H9 (cell line): ENCODE measurements around the gene TFDP1. TPM values are rescaled to one million over a fixed set of nuclear protein-coding genes. Genes with fewer than 3 reads are reported as not detected.

Experiments
- DNase-seq: peaks from one replicate; pipeline ENCODE4 v3.0.0-alpha.2; 2017
- H2AFZ ChIP-seq: one replicate; pipeline ENCODE4 v1.6.1; 2013; ENCODE audit warnings: mild to moderate bottlenecking, low read length, control low read depth, moderate library complexity
- H2AK5ac ChIP-seq: 2 replicates; pipeline ENCODE4 v1.6.1; 2013; ENCODE audit warnings: low read length, control low read depth, mixed read lengths; ENCODE audit not compliant: insufficient read length
- H2BK120ac ChIP-seq: one replicate; pipeline ENCODE4 v1.6.1; 2013; ENCODE audit warnings: low read depth, mild to moderate bottlenecking, low read length, control low read depth, inconsistent platforms; ENCODE audit not compliant: poor library complexity, severe bottlenecking
- H2BK12ac ChIP-seq: 2 replicates; pipeline ENCODE4 v1.6.1; 2013; ENCODE audit warnings: low read length, control low read depth, mixed read lengths, low read depth; ENCODE audit not compliant: insufficient read length
- H2BK15ac ChIP-seq: 2 replicates; pipeline ENCODE4 v1.6.1; 2013; ENCODE audit warnings: low read depth, low read length, control low read depth
- H2BK20ac ChIP-seq: one replicate; pipeline ENCODE4 v1.6.1; 2013; ENCODE audit warnings: low read depth, mild to moderate bottlenecking, low read length, control low read depth, inconsistent platforms; ENCODE audit not compliant: poor library complexity, severe bottlenecking
- H2BK5ac ChIP-seq: 2 replicates; pipeline ENCODE4 v1.6.1; 2013; ENCODE audit warnings: low read length, control low read depth, mixed read lengths; ENCODE audit not compliant: insufficient read length
- H3K14ac ChIP-seq: 2 replicates; pipeline ENCODE4 v1.6.1; 2013; ENCODE audit warnings: low read length, control low read depth; ENCODE audit not compliant: insufficient read depth
- H3K18ac ChIP-seq: 2 replicates; pipeline ENCODE4 v1.6.1; 2013; ENCODE audit warnings: low read depth, mild to moderate bottlenecking, mixed read lengths, low read length, control low read depth; ENCODE audit not compliant: insufficient read length
- H3K23ac ChIP-seq: 2 replicates; pipeline ENCODE4 v1.6.1; 2013; ENCODE audit warnings: low read length, control low read depth, mixed read lengths, low read depth; ENCODE audit not compliant: insufficient read length
- H3K23me2 ChIP-seq: 2 replicates; pipeline ENCODE4 v1.6.1; 2013; ENCODE audit warnings: low read depth, mild to moderate bottlenecking, mixed read lengths, low read length, control low read depth; ENCODE audit not compliant: insufficient read length, poor library complexity, severe bottlenecking
- H3K27ac ChIP-seq: 2 replicates; pipeline ENCODE4 v1.5.1; 2013; ENCODE audit warnings: low read length, control low read depth, mixed read lengths, low read depth; ENCODE audit not compliant: insufficient read length
- H3K27me3 ChIP-seq: 2 replicates; pipeline ENCODE4 v1.6.1; 2013; ENCODE audit warnings: low read length, control low read depth, inconsistent platforms; ENCODE audit not compliant: insufficient read depth
- H3K4ac ChIP-seq: 2 replicates; pipeline ENCODE4 v1.6.1; 2013; ENCODE audit warnings: low read depth, mild to moderate bottlenecking, control low read depth, inconsistent platforms, low read length, moderate library complexity
- H3K4me1 ChIP-seq: 2 replicates; pipeline ENCODE4 v1.6.1; 2013; ENCODE audit warnings: low read length, control low read depth, inconsistent platforms; ENCODE audit not compliant: insufficient read depth
- H3K4me2 ChIP-seq: 2 replicates; pipeline ENCODE4 v1.6.1; 2013; ENCODE audit warnings: low read length, control low read depth, mixed read lengths; ENCODE audit not compliant: insufficient read length, insufficient read depth
- H3K56ac ChIP-seq: 2 replicates; pipeline ENCODE4 v1.6.1; 2013; ENCODE audit warnings: low read depth, mild to moderate bottlenecking, mixed read lengths, low read length, control low read depth; ENCODE audit not compliant: insufficient read length
- H3K79me1 ChIP-seq: 2 replicates; pipeline ENCODE4 v1.6.1; 2013; ENCODE audit warnings: low read depth, mild to moderate bottlenecking, moderate library complexity, low read length, control low read depth, inconsistent platforms; ENCODE audit not compliant: insufficient read depth, poor library complexity, severe bottlenecking
- H3K79me2 ChIP-seq: 2 replicates; pipeline ENCODE4 v1.6.1; 2013; ENCODE audit warnings: low read length, control low read depth, inconsistent platforms; ENCODE audit not compliant: insufficient read depth
- H3K9ac ChIP-seq: 2 replicates; pipeline ENCODE4 v1.6.1; 2013; ENCODE audit warnings: low read length, control low read depth, mixed read lengths; ENCODE audit not compliant: insufficient read length; ENCODE audit errors: extremely low read depth
- H3K9me3 ChIP-seq: one replicate; pipeline ENCODE4 v1.6.1; 2013; ENCODE audit warnings: low read depth, low read length, inconsistent platforms; ENCODE audit not compliant: control insufficient read depth
- H3T11ph ChIP-seq: one replicate; pipeline ENCODE4 v1.6.1; 2013; ENCODE audit warnings: mild to moderate bottlenecking, low read length, control low read depth, inconsistent platforms
- H4K20me1 ChIP-seq: one replicate; pipeline ENCODE4 v1.6.1; 2013; ENCODE audit not compliant: control insufficient read depth, insufficient read length, insufficient read depth
- H4K5ac ChIP-seq: 2 replicates; pipeline ENCODE4 v1.6.1; 2013; ENCODE audit warnings: low read depth, mild to moderate bottlenecking, mixed read lengths, low read length, control low read depth; ENCODE audit not compliant: insufficient read length
- H4K8ac ChIP-seq: replicated peaks from 2 replicates; pipeline ENCODE4 v1.6.1; 2013; ENCODE audit warnings: low read length, control low read depth, mixed read lengths, low read depth; ENCODE audit not compliant: insufficient read length
- H4K91ac ChIP-seq: 2 replicates; pipeline ENCODE4 v1.6.1; 2013; ENCODE audit warnings: low read depth, mild to moderate bottlenecking, moderate library complexity, mixed read lengths, low read length, control low read depth; ENCODE audit not compliant: insufficient read length
- H3K27ac Mint-ChIP-seq, 3 experiments: 2 replicates in 2 of 3; 3 replicates in 1 of 3; pipeline ENCODE4 v1.8.0; 2020 to 2021; ENCODE audit warnings: mixed read lengths in 3 of 3, mild to moderate bottlenecking in 1 of 3, moderate library complexity in 1 of 3
- H3K27me3 Mint-ChIP-seq: 2 replicates; pipeline ENCODE4 v1.8.0; 2021; ENCODE audit warnings: low read depth, mild to moderate bottlenecking, moderate library complexity, mixed read lengths
- H3K36me3 Mint-ChIP-seq, 3 experiments: 2 replicates in 2 of 3; 3 replicates in 1 of 3; pipeline ENCODE4 v1.8.0; 2020 to 2021; ENCODE audit warnings: low read depth in 3 of 3, mixed read lengths in 3 of 3; ENCODE audit not compliant: insufficient read depth in 1 of 3
- H3K4me1 Mint-ChIP-seq, 2 experiments: 2 replicates each; pipeline ENCODE4 v1.8.0; 2020; ENCODE audit warnings: mixed read lengths in 2 of 2
- H3K4me3 Mint-ChIP-seq, 2 experiments: 2 replicates in 1 of 2; 3 replicates in 1 of 2; pipeline ENCODE4 v1.8.0; 2020 to 2021; ENCODE audit warnings: mild to moderate bottlenecking in 2 of 2, mixed read lengths in 2 of 2, moderate library complexity in 1 of 2
- H3K9me3 Mint-ChIP-seq, 2 experiments: 2 replicates in 1 of 2; 3 replicates in 1 of 2; pipeline ENCODE4 v1.8.0; 2020; ENCODE audit warnings: mild to moderate bottlenecking in 2 of 2, mixed read lengths in 2 of 2, moderate library complexity in 1 of 2
- WGBS: extraction: QIAGEN DNeasy Blood & Tissue Kit; methylation state at CpG from one replicate; pipeline ENCODE4 v1.1.7; 2013; ENCODE audit warnings: missing lambda C conversion rate, low lambda C conversion rate, mixed read lengths; ENCODE audit not compliant: insufficient read length; ENCODE audit errors: extremely low coverage; 5-methylcytosine and 5-hydroxymethylcytosine counted together
- total RNA-seq: library from RNA; stranded (reverse); gene quantifications from 2 replicates; pipeline ENCODE4 v1.2.1, GENCODE V29; 2021
- TF ChIP-seq, protein P1 (sequence below): fragments of 200-600 bp; sonication (generic); conservative IDR thresholded peaks from 3 replicates; pipeline ENCODE4 v1.8.0; 2021; ENCODE audit warnings: antibody characterized with exemption, mild to moderate bottlenecking

Gene TFDP1
- total RNA-seq, 1 experiment from 2014 or later: 111 TPM

DNA sequence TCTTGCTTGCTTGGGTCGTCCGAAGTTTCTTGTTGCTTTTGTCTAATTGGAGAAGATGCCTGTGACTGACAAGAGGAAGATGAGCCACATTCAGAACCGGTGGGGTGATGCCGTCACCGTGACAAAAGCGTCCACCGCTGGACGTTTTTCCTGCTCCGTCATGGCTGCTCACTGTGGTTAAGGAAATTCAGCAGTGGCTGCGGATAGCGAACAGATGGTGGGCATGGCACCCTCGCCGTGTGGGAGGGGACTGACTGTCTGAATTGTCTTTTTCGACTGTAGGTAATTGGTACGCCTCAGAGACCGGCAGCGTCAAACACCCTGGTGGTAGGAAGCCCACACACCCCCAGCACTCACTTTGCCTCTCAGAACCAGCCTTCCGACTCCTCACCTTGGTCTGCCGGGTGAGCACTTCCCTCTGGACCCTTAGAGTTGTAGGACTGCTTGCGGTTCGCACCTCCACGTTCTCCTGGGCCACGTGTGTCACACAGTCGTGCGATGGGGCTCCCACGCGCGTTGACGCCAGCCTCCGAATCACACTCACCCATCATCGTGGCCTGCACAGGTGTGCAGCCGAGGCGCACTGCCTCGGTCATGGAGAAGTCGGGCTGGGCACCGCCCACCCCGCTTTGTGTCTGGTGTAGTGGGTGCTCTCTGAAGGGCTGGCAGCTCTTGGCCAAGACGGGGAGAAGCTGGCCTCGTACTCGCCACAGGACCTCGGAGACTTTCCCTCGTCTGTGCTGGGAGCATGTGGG, 47.0 kb downstream of the TFDP1 start:
- no peak for DNase-seq
- Histone ChIP-seq H3K27ac (no peak overlapping the region), H3K23me2 (no peaks in the 10 kb centered on the region), H4K8ac (no peak overlapping the region), H2BK120ac (no peak overlapping the region), H3K79me2 (no peaks in the 10 kb centered on the region; the same call in 1 of the 2 replicates), H3K4me1 (no peaks in the 10 kb centered on the region), H3K4ac (no peak overlapping the region), H2BK15ac (no peak overlapping the region), H3K4me2 (no peak overlapping the region), H3T11ph (no peak overlapping the region), H3K56ac (no peak overlapping the region), H2BK5ac (no peak overlapping the region), H2AK5ac (no peak overlapping the region), H3K27me3 (no peaks in the 10 kb centered on the region), H3K79me1 (no peaks in the 10 kb centered on the region), H2AFZ (no peak overlapping the region), H3K23ac (no peak overlapping the region), H3K9me3 (no peaks in the 10 kb centered on the region), H2BK12ac (no peak overlapping the region), H2BK20ac (no peak overlapping the region), H4K91ac (no peak overlapping the region), H3K14ac (no peak overlapping the region), H4K20me1 (no peaks in the 10 kb centered on the region), H4K5ac (no peak overlapping the region), H3K9ac (no peak overlapping the region), H3K18ac (no peak overlapping the region)
- Mint-ChIP-seq H3K27me3 (no peaks in the 10 kb centered on the region), H3K4me1 (0 out of 4 replicates have a peak, but pooled peaks cover 0 to 2% of the 10 kb centered on the region in 2 experiments), H3K4me3 (no peak overlapping the region), H3K27ac (peak overlapping the region in 1 of 3 experiments; percentile 65; a peak in 2 of 7 replicates), H3K36me3 (peaks cover 45 to 87% (median 73%) of the 10 kb centered on the region in 3 experiments; a peak in 6 of 7 replicates), H3K9me3 (no peaks in the 10 kb centered on the region)
- no CpG with 5 or more reads among the region's 42 CpGs for WGBS
- TF ChIP-seq, protein P1, sequence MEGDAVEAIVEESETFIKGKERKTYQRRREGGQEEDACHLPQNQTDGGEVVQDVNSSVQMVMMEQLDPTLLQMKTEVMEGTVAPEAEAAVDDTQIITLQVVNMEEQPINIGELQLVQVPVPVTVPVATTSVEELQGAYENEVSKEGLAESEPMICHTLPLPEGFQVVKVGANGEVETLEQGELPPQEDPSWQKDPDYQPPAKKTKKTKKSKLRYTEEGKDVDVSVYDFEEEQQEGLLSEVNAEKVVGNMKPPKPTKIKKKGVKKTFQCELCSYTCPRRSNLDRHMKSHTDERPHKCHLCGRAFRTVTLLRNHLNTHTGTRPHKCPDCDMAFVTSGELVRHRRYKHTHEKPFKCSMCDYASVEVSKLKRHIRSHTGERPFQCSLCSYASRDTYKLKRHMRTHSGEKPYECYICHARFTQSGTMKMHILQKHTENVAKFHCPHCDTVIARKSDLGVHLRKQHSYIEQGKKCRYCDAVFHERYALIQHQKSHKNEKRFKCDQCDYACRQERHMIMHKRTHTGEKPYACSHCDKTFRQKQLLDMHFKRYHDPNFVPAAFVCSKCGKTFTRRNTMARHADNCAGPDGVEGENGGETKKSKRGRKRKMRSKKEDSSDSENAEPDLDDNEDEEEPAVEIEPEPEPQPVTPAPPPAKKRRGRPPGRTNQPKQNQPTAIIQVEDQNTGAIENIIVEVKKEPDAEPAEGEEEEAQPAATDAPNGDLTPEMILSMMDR: no peak
